Left lobe of liver (tissue), 2 donors: ENCODE results near the gene E2F6. TPM values are rescaled to one million over a fixed set of nuclear protein-coding genes. Genes with fewer than 3 reads are reported as not detected.
A peak's percentile ranks its signal among the peaks of the same experiment; 100 is the strongest.

ENCODE experiments used
- ATAC-seq: fragments of 200-7000 bp; cut with Tn5 transposase; one replicate; pipeline ENCODE4 v1.9.1; 2020; ENCODE audit warnings: mild to moderate bottlenecking, moderate library complexity
- DNase-seq: peaks from one replicate; pipeline ENCODE4 v3.0.0-alpha.2; 2020; ENCODE audit warnings: low spot score
- total RNA-seq: library from RNA; stranded (reverse); gene quantifications from one replicate; pipeline ENCODE4 v1.2.1, GENCODE V29; 2021
- donor health status: DM: no; HTN: no; CAD: no; lungs with moderate emphysema.
- donor health status: DM: no; HTN: yes; CAD: no.

E2F6 gene
- total RNA-seq, 1 donor from 2014 or later, result 5.0 TPM

DNA sequence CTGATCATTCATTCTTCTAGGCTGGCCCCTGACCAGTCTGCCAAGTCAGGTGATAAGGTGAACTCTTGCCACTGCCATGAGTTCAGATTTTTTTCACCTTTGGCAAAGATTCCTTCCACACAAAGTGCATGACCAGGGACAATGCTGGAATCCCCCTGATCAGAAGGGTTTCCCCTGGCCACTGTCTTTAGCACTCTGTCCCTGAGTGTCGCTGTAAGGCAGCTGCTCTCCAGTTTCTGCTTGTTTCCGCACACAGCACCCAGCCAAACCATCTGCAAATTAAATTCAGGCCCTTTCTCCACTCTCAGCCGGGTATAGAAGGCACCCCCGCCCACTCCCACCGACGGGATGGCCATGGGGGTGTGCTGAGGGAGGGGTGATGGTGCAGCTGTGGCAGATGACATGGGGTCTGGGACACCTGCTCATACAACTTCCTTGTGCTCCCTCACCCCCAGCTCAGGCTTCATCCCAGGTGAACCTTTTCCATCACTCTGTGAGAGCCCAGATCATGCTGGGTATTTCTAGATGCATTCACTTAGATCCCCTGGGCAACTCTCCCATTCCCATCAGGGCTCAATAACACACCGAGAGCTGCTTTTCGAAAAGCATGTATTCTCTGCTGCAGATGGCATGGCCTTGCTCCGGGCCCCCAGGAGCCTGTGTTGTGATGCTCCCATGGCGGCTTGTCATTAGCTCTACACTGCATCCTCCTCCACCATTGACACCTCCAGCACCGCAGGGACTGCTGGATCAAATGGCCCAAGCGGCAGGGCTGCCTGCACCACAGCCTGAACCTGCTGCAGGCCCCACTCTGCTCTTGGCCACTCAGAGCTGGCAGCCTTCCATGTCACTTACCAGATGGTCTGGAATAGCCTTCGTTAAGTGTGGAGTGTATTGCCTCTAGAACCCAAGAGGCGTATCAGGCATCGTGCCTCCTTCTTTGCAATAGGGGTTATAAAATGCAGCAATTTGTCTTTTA, 69.2 kb downstream of the E2F6 start:
- DNase-seq, result peak; percentile 65
- peak; percentile 88 for ATAC-seq

DNA sequence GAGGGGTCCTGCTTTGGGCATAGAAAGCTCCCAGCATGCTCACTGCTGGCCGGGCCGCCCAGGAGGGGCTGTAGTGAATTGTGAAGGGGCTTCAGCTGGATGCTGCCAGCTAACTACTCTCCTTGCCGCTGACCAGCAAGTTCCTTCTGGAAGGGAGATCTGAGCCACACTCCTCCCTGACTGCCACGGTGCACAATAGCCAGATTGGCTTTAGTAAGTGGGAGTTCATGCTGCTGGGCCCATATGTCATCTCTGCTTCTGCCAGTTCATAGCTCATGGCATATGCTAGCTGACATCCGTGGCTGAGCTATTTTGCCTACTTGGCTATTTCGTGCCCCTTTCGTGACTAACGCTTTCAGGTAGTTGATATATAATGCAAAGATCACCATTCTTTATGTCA, 69.9 kb downstream of the E2F6 start:
- ATAC-seq (peak; percentile 22), DNase-seq (no peak)

DNA sequence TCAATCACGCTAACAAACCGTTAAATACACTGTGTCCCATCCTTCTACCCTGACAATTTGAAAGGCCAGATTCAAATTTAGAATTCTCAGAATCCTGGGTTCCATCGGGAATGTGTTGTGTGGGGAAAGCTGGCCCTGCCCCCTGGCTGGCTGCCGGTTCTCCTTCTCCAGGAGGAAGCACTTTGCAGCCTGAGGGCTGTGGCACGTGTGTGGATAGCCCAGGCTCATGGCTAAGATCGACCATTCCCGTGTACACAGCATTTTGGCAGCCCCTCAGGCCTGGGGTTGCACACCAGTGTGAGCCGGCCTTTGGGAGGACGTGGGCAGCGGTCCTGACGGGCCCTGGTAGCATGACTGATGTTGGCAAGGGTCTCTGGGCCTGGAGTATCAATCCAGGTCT, 70.6 kb downstream of the E2F6 start:
- DNase-seq (no peak), ATAC-seq (peak; percentile 31)

Other genes with a start within 250 kb of the E2F6 start
- 12.0 TPM for gene ROCK2, start 121.5 kb downstream of the E2F6 start, total RNA-seq
- 22.4 TPM for gene GREB1, start 67.9 kb upstream of the E2F6 start, total RNA-seq
- gene NTSR2, start 204.0 kb upstream of the E2F6 start, total RNA-seq, result not detected